HEK293 (cell line): ENCODE measurements around the gene TPP2.

Experiments
- CTCF ChIA-PET: fragments of 350-600 bp; formaldehyde crosslinking; extraction: SDS; loops from one replicate; lab custom pipeline; 2021; ENCODE audit warnings: antibody characterized with exemption; lab: Yijun Ruan, JAX
- POLR2A ChIA-PET: fragments of 300-600 bp; formaldehyde crosslinking; extraction: SDS; loops from one replicate; lab custom pipeline; 2020; ENCODE audit warnings: antibody characterized with exemption, inconsistent platforms; lab: Yijun Ruan, JAX
- H3K27ac ChIP-seq: fragments of 200-500 bp; sonication (Bioruptor generic); 2 replicates; pipeline ENCODE4 v1.5.1; 2014; ENCODE audit warnings: low read depth, low read length, control low read depth, inconsistent platforms; ENCODE audit errors: extremely low read depth
- H3K36me3 ChIP-seq, 2 experiments: fragments of 200-500 bp in 1 of 2; sonication (Bioruptor generic) in 1 of 2; 1 replicate in 1 of 2; 2 replicates in 1 of 2; pipeline ENCODE4 v1.5.1; 2014 to 2017; ENCODE audit warnings: inconsistent platforms in 2 of 2, low read length in 2 of 2; ENCODE audit not compliant: control insufficient read depth in 2 of 2, insufficient read depth in 1 of 2
- H3K4me1 ChIP-seq: fragments of 200-500 bp; sonication (Bioruptor generic); 2 replicates; pipeline ENCODE4 v1.5.1; 2014; ENCODE audit warnings: mild to moderate bottlenecking, low read length, inconsistent platforms; ENCODE audit not compliant: control insufficient read depth, insufficient read depth
- H3K4me3 ChIP-seq: 2 replicates; pipeline ENCODE4 v1.5.1; 2011; ENCODE audit warnings: low read depth, mild to moderate bottlenecking, control low read depth, low read length, moderate library complexity
- H3K9me3 ChIP-seq: fragments of 200-500 bp; sonication (Bioruptor generic); 2 replicates; pipeline ENCODE4 v1.5.1; 2014; ENCODE audit warnings: low read depth, low read length, inconsistent platforms; ENCODE audit not compliant: control insufficient read depth, insufficient read depth
- BCL11A ChIP-seq: fragments of 450-650 bp; formaldehyde crosslinking; IDR thresholded peaks from 2 replicates; pipeline ENCODE4 v1.5.1; 2016; ENCODE audit warnings: low read depth, missing biosample characterization, missing genetic modification characterization
- BCL11B ChIP-seq: fragments of 450-650 bp; formaldehyde crosslinking; IDR thresholded peaks from 2 replicates; pipeline ENCODE4 v1.5.1; 2016; ENCODE audit warnings: low read depth, missing biosample characterization, missing genetic modification characterization
- EGR2 ChIP-seq: fragments of 450-650 bp; formaldehyde crosslinking; IDR thresholded peaks from 2 replicates; pipeline ENCODE4 v1.5.1; 2016; ENCODE audit warnings: low read depth, missing biosample characterization, missing genetic modification characterization
- KLF10 ChIP-seq: fragments of 450-650 bp; IDR thresholded peaks from 2 replicates; pipeline ENCODE4 v1.5.1; 2018; ENCODE audit warnings: missing biosample characterization, mild to moderate bottlenecking, missing genetic modification characterization
- ZNF114 ChIP-seq: fragments of 450-650 bp; formaldehyde crosslinking; IDR thresholded peaks from 2 replicates; pipeline ENCODE4 v1.5.0; 2017; ENCODE audit warnings: missing biosample characterization, missing genetic modification characterization
- ZNF155 ChIP-seq: fragments of 450-650 bp; formaldehyde crosslinking; IDR thresholded peaks from 2 replicates; pipeline ENCODE4 v1.5.1; 2016; ENCODE audit warnings: missing biosample characterization, missing genetic modification characterization
- ZNF184 ChIP-seq: fragments of 450-650 bp; IDR thresholded peaks from 2 replicates; pipeline ENCODE4 v1.5.1; 2018; ENCODE audit warnings: missing biosample characterization, mild to moderate bottlenecking, missing genetic modification characterization
- ZNF311 ChIP-seq: fragments of 450-650 bp; formaldehyde crosslinking; IDR thresholded peaks from 2 replicates; pipeline ENCODE4 v1.5.1; 2017; ENCODE audit warnings: missing biosample characterization, missing genetic modification characterization, borderline replicate concordance
- ZNF426 ChIP-seq: fragments of 450-650 bp; formaldehyde crosslinking; IDR thresholded peaks from 2 replicates; pipeline ENCODE4 v1.5.1; 2017; ENCODE audit warnings: missing biosample characterization, missing genetic modification characterization, mild to moderate bottlenecking, inconsistent platforms, moderate library complexity
- ZNF792 ChIP-seq: fragments of 450-650 bp; formaldehyde crosslinking; IDR thresholded peaks from 2 replicates; pipeline ENCODE4 v1.5.1; 2016; ENCODE audit warnings: missing biosample characterization, missing genetic modification characterization
- TF ChIP-seq, protein P1 (sequence below): fragments of 450-650 bp; formaldehyde crosslinking; conservative IDR thresholded peaks from 2 replicates; pipeline ENCODE4 v1.5.1; 2016; ENCODE audit warnings: low read depth, missing biosample characterization, missing genetic modification characterization
- TF ChIP-seq, protein P2 (sequence below): fragments of 450-650 bp; IDR thresholded peaks from 2 replicates; pipeline ENCODE4 v1.5.1; 2018; ENCODE audit warnings: missing biosample characterization, mild to moderate bottlenecking, missing genetic modification characterization
- TF ChIP-seq, protein P3 (sequence below): fragments of 450-650 bp; formaldehyde crosslinking; conservative IDR thresholded peaks from 2 replicates; pipeline ENCODE4 v1.5.1; 2016; ENCODE audit warnings: low read depth, missing biosample characterization, missing genetic modification characterization
- TF ChIP-seq, protein P4 (sequence below): fragments of 450-650 bp; formaldehyde crosslinking; IDR thresholded peaks from 2 replicates; pipeline ENCODE4 v1.5.1; 2016; ENCODE audit warnings: missing biosample characterization, missing genetic modification characterization
- TF ChIP-seq, protein P5 (sequence below): fragments of 450-650 bp; formaldehyde crosslinking; IDR thresholded peaks from 2 replicates; pipeline ENCODE4 v1.5.1; 2016; ENCODE audit warnings: missing biosample characterization, missing genetic modification characterization
- TF ChIP-seq, protein P6 (sequence below): fragments of 450-650 bp; formaldehyde crosslinking; IDR thresholded peaks from 2 replicates; pipeline ENCODE4 v1.5.1; 2016; ENCODE audit warnings: missing biosample characterization, missing genetic modification characterization

The TPP2 gene

DNA sequence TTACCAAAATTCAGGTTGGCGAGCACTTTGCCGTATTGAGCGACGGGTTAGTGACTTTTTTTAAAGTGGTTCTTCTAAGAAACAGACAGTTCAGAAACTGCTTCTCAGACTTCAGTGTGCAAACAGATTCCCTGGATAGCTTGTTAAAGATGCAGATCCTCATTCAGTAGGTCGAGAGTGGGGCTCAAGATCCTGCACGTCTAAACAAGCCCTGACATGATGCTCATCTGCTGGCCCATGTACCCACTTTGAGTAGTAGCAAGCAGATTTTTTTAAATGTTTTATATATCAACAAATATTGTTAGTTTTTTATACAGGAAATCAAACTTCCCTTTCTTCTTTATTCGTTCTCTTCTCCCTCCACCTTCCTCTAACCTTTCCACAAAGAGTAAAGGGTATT, 90.7 kb downstream of the TPP2 start (continued):
- TF ChIP-seq, protein P1, sequence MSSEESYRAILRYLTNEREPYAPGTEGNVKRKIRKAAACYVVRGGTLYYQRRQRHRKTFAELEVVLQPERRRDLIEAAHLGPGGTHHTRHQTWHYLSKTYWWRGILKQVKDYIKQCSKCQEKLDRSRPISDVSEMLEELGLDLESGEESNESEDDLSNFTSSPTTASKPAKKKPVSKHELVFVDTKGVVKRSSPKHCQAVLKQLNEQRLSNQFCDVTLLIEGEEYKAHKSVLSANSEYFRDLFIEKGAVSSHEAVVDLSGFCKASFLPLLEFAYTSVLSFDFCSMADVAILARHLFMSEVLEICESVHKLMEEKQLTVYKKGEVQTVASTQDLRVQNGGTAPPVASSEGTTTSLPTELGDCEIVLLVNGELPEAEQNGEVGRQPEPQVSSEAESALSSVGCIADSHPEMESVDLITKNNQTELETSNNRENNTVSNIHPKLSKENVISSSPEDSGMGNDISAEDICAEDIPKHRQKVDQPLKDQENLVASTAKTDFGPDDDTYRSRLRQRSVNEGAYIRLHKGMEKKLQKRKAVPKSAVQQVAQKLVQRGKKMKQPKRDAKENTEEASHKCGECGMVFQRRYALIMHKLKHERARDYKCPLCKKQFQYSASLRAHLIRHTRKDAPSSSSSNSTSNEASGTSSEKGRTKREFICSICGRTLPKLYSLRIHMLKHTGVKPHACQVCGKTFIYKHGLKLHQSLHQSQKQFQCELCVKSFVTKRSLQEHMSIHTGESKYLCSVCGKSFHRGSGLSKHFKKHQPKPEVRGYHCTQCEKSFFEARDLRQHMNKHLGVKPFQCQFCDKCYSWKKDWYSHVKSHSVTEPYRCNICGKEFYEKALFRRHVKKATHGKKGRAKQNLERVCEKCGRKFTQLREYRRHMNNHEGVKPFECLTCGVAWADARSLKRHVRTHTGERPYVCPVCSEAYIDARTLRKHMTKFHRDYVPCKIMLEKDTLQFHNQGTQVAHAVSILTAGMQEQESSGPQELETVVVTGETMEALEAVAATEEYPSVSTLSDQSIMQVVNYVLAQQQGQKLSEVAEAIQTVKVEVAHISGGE = no peak
- TF ChIP-seq, protein P2, sequence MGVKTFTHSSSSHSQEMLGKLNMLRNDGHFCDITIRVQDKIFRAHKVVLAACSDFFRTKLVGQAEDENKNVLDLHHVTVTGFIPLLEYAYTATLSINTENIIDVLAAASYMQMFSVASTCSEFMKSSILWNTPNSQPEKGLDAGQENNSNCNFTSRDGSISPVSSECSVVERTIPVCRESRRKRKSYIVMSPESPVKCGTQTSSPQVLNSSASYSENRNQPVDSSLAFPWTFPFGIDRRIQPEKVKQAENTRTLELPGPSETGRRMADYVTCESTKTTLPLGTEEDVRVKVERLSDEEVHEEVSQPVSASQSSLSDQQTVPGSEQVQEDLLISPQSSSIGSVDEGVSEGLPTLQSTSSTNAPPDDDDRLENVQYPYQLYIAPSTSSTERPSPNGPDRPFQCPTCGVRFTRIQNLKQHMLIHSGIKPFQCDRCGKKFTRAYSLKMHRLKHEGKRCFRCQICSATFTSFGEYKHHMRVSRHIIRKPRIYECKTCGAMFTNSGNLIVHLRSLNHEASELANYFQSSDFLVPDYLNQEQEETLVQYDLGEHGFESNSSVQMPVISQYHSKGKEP = no peak
- TF ChIP-seq, protein P3, sequence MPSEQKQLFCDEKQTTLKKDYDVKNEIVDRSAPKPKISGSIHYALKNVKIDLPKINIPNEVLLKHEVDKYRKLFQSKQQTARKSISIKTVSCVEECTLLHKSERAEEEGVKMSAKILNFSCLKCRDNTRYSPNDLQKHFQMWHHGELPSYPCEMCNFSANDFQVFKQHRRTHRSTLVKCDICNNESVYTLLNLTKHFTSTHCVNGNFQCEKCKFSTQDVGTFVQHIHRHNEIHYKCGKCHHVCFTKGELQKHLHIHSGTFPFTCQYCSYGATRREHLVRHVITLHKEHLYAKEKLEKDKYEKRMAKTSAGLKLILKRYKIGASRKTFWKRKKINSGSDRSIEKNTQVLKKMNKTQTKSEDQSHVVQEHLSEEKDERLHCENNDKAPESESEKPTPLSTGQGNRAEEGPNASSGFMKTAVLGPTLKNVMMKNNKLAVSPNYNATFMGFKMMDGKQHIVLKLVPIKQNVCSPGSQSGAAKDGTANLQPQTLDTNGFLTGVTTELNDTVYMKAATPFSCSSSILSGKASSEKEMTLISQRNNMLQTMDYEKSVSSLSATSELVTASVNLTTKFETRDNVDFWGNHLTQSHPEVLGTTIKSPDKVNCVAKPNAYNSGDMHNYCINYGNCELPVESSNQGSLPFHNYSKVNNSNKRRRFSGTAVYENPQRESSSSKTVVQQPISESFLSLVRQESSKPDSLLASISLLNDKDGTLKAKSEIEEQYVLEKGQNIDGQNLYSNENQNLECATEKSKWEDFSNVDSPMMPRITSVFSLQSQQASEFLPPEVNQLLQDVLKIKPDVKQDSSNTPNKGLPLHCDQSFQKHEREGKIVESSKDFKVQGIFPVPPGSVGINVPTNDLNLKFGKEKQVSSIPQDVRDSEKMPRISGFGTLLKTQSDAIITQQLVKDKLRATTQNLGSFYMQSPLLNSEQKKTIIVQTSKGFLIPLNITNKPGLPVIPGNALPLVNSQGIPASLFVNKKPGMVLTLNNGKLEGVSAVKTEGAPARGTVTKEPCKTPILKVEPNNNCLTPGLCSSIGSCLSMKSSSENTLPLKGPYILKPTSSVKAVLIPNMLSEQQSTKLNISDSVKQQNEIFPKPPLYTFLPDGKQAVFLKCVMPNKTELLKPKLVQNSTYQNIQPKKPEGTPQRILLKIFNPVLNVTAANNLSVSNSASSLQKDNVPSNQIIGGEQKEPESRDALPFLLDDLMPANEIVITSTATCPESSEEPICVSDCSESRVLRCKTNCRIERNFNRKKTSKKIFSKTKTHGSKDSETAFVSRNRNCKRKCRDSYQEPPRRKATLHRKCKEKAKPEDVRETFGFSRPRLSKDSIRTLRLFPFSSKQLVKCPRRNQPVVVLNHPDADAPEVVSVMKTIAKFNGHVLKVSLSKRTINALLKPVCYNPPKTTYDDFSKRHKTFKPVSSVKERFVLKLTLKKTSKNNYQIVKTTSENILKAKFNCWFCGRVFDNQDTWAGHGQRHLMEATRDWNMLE = no peak

DNA sequence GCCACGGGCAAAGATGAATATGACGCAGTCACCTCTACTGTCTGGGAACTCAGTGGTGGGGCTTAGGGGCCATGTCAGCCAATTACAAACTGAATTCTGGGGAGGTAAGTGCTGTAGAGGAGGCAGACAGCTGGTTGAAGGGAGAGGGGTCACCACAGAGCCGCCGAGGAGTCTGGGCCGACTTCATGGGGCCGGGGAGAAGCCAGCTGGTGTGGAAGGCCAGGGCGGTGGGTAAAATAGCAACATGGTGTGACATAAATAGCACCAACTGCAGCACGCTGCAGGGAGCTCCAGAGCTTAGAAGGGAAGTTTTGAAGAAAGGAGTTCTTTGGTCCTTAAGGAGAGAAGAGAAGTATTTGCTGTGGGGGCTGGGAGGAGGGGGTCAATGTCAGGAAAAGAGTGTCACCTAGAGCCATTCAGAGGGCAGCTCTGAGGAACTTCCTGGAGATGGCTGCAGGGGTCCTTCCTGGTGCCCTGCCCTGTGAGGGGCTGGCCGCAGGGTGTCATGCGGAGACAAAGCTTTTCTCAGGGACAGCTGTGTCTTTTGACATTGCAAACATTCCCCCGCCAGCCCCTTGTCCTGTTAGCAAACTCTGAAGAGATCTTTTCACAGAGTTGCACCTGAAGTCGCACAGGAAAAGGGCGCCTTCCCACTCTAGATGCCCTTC, 91.7 kb downstream of the TPP2 start:
- no peak overlapping the region for H3K27ac ChIP-seq
- TF ChIP-seq ZNF155 (tag by site-specific recombination) (no peak), ZNF114 (tag by site-specific recombination) (no peak), EGR2 (tag by site-specific recombination) (no peak), ZNF792 (tag by site-specific recombination) (no peak), KLF10 (tag by site-specific recombination) (no peak), ZNF426 (no peak), BCL11B (tag by site-specific recombination) (no peak)
- TF ChIP-seq, protein P4, sequence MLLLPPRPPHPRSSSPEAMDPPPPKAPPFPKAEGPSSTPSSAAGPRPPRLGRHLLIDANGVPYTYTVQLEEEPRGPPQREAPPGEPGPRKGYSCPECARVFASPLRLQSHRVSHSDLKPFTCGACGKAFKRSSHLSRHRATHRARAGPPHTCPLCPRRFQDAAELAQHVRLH = no peak
- TF ChIP-seq, all 188 proteins: peak for 0
- ChIA-PET CTCF (no interaction called here), POLR2A (no interaction called here)
- H3K4me1 ChIP-seq = no peaks in the 10 kb centered on the region
- H3K4me3 ChIP-seq = no peak overlapping the region
- no peaks in the 10 kb centered on the region for H3K36me3 ChIP-seq
- H3K9me3 ChIP-seq = no peaks in the 10 kb centered on the region

DNA sequence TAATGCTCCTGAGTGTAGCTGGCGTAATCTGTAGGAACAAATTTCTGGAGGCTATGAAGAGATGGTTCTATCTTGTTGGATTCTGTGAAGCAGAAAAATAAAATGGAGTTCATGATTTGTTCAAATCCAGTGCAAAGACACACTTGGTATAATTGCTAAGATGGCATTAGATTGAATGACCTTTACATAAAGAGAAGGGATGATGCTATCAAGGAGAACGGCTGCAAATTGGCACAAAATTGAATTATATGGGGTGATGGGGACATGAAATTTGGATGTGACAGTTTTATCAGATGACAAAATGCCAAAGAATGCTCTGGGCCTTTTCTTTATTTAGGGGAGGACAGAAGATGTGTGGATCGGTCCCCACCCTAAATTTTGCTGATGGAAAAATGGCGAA, 94.1 kb downstream of the TPP2 start:
- ChIA-PET POLR2A (no interaction called here), CTCF (interaction anchor here (0.6 kb wide), 1 partner anchor 723 kb away, joined by 3 read pairs; no protein-coding TSS in a partner anchor)
- no peaks in the 10 kb centered on the region for H3K4me1 ChIP-seq
- no peaks in the 10 kb centered on the region for H3K36me3 ChIP-seq
- no peaks in the 10 kb centered on the region for H3K9me3 ChIP-seq
- no peak overlapping the region for H3K4me3 ChIP-seq
- H3K27ac ChIP-seq = no peak overlapping the region
- TF ChIP-seq ZNF184 = no peak
- TF ChIP-seq, protein P5, sequence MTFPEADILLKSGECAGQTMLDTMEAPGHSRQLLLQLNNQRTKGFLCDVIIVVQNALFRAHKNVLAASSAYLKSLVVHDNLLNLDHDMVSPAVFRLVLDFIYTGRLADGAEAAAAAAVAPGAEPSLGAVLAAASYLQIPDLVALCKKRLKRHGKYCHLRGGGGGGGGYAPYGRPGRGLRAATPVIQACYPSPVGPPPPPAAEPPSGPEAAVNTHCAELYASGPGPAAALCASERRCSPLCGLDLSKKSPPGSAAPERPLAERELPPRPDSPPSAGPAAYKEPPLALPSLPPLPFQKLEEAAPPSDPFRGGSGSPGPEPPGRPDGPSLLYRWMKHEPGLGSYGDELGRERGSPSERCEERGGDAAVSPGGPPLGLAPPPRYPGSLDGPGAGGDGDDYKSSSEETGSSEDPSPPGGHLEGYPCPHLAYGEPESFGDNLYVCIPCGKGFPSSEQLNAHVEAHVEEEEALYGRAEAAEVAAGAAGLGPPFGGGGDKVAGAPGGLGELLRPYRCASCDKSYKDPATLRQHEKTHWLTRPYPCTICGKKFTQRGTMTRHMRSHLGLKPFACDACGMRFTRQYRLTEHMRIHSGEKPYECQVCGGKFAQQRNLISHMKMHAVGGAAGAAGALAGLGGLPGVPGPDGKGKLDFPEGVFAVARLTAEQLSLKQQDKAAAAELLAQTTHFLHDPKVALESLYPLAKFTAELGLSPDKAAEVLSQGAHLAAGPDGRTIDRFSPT (tag by site-specific recombination) = no peak
- TF ChIP-seq BCL11A (tag by site-specific recombination) = no peak
- TF ChIP-seq ZNF311 = no peak
- TF ChIP-seq, protein P6, sequence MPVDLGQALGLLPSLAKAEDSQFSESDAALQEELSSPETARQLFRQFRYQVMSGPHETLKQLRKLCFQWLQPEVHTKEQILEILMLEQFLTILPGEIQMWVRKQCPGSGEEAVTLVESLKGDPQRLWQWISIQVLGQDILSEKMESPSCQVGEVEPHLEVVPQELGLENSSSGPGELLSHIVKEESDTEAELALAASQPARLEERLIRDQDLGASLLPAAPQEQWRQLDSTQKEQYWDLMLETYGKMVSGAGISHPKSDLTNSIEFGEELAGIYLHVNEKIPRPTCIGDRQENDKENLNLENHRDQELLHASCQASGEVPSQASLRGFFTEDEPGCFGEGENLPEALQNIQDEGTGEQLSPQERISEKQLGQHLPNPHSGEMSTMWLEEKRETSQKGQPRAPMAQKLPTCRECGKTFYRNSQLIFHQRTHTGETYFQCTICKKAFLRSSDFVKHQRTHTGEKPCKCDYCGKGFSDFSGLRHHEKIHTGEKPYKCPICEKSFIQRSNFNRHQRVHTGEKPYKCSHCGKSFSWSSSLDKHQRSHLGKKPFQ (tag by site-specific recombination) = no peak
- TF ChIP-seq, protein P4 = no peak
